ENCODE data around the gene MCM6.

DNA sequence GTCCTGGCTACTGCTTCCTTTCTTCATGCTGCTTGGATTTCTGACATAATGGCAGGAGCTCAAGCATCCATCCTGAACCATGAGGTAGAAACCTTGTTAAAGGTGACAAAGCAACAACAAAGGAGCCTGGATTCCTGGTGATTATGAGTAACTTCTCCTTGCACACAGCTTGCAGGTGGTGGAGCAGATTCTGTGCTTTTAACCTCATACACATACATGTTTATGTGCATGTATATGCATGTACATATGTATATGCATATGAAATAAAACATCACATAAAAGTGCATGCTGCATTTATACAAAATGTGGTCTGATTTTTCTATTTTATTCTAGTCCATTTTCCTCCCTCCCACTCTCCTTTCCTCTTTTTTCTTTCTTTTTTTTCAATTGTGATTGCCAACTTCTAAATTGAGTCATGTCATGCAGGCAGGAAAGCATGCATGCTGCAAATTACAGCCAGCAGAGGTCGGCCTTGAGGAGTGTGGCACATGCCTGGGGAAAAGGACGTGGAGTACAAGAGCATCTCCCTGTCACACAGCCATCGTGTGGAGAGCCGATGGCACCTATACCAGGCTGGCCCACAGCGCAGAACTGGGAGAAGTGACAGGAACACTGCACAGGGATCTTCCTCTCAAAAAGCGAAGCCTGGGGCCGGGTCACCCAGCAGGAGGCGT is 57.2 kb downstream of the MCM6 start:
- no peak for TF ChIP-seq TAF1 (IDR thresholded peaks at IDR 0.05; ENCODE audit: low read depth)
- TF ChIP-seq, protein P1, sequence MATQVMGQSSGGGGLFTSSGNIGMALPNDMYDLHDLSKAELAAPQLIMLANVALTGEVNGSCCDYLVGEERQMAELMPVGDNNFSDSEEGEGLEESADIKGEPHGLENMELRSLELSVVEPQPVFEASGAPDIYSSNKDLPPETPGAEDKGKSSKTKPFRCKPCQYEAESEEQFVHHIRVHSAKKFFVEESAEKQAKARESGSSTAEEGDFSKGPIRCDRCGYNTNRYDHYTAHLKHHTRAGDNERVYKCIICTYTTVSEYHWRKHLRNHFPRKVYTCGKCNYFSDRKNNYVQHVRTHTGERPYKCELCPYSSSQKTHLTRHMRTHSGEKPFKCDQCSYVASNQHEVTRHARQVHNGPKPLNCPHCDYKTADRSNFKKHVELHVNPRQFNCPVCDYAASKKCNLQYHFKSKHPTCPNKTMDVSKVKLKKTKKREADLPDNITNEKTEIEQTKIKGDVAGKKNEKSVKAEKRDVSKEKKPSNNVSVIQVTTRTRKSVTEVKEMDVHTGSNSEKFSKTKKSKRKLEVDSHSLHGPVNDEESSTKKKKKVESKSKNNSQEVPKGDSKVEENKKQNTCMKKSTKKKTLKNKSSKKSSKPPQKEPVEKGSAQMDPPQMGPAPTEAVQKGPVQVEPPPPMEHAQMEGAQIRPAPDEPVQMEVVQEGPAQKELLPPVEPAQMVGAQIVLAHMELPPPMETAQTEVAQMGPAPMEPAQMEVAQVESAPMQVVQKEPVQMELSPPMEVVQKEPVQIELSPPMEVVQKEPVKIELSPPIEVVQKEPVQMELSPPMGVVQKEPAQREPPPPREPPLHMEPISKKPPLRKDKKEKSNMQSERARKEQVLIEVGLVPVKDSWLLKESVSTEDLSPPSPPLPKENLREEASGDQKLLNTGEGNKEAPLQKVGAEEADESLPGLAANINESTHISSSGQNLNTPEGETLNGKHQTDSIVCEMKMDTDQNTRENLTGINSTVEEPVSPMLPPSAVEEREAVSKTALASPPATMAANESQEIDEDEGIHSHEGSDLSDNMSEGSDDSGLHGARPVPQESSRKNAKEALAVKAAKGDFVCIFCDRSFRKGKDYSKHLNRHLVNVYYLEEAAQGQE (IDR thresholded peaks at IDR 0.05; ENCODE audit: borderline replicate concordance) = no peak
- TF ChIP-seq EP300 (conservative IDR thresholded peaks at IDR 0.05; ENCODE audit: poor library complexity, severe bottlenecking) = no peak
- TF ChIP-seq CTCF (IDR thresholded peaks at IDR 0.05; ENCODE audit: poor library complexity, severe bottlenecking) = no peak
- TF ChIP-seq MXI1 (conservative IDR thresholded peaks at IDR 0.05; ENCODE audit: poor library complexity, severe bottlenecking) = no peak
- no peak for TF ChIP-seq RAD21 (conservative IDR thresholded peaks at IDR 0.05)
- TF ChIP-seq EZH2 (IDR thresholded peaks at IDR 0.05; ENCODE audit: borderline replicate concordance, insufficient read depth, low read length, poor library complexity, severe bottlenecking) = no peak
- no peak for TF ChIP-seq POLR2AphosphoS5 (IDR thresholded peaks at IDR 0.05)
- TF ChIP-seq SMC3 (conservative IDR thresholded peaks at IDR 0.05; ENCODE audit: poor library complexity) = no peak
